SK-N-SH treated with all-trans-retinoic acid at 6 μM for 48 hours (cell line): Measurements from ENCODE around the gene SLC30A2.
"Not testable (repeated sequence)": the region's sequence is repeated elsewhere in the genome, so short reads cannot be mapped to it uniquely, and the experiment has no call there.

Experiments
- ATAC-seq: fragments of 200-7000 bp; cut with Tn5 transposase; 3 replicates; pipeline ENCODE4 v1.9.1; 2020; ENCODE audit warnings: mild to moderate bottlenecking, moderate library complexity
- BACH2 ChIP-seq: fragments of 250-450 bp; sonication (Bioruptor Pico); IDR thresholded peaks from 2 replicates; pipeline ENCODE4 v1.9.0; 2021; ENCODE audit warnings: mild to moderate bottlenecking, borderline replicate concordance
- CREB5 ChIP-seq: fragments of 250-450 bp; sonication (Bioruptor Pico); IDR thresholded peaks from 2 replicates; pipeline ENCODE4 v1.5.1; 2020; ENCODE audit warnings: low read depth, mild to moderate bottlenecking, moderate library complexity
- CSDC2 ChIP-seq: fragments of 250-450 bp; sonication (Bioruptor Pico); IDR thresholded peaks from 2 replicates; pipeline ENCODE4 v1.5.0; 2020; ENCODE audit warnings: mild to moderate bottlenecking, moderate library complexity
- CSRNP3 ChIP-seq: fragments of 250-450 bp; sonication (Bioruptor Pico); IDR thresholded peaks from 2 replicates; pipeline ENCODE4 v1.5.1; 2021; ENCODE audit warnings: mild to moderate bottlenecking, moderate library complexity
- ESRRG ChIP-seq: fragments of 250-450 bp; sonication (Bioruptor Pico); IDR thresholded peaks from 2 replicates; pipeline ENCODE4 v1.6.1; 2021; ENCODE audit warnings: mild to moderate bottlenecking
- GLIS3 ChIP-seq: fragments of 250-450 bp; sonication (Bioruptor Pico); IDR thresholded peaks from 2 replicates; pipeline ENCODE4 v1.5.0; 2020; ENCODE audit warnings: mild to moderate bottlenecking, moderate library complexity
- ISL1 ChIP-seq: fragments of 250-450 bp; sonication (Bioruptor Pico); IDR thresholded peaks from 2 replicates; pipeline ENCODE4 v2.1.2; 2022; ENCODE audit warnings: mild to moderate bottlenecking, moderate library complexity
- POU6F1 ChIP-seq: fragments of 250-450 bp; sonication (Bioruptor Pico); IDR thresholded peaks from 2 replicates; pipeline ENCODE4 v1.8.0; 2021; ENCODE audit warnings: low read depth, mild to moderate bottlenecking, moderate library complexity, borderline replicate concordance
- PPARA ChIP-seq: fragments of 250-450 bp; sonication (Bioruptor Pico); IDR thresholded peaks from 2 replicates; pipeline ENCODE4 v1.5.0; 2020; ENCODE audit warnings: mild to moderate bottlenecking, borderline replicate concordance
- RARB ChIP-seq: fragments of 250-450 bp; sonication (Bioruptor Pico); IDR thresholded peaks from 2 replicates; pipeline ENCODE4 v1.8.0; 2021; ENCODE audit warnings: mild to moderate bottlenecking, moderate library complexity
- SNAI2 ChIP-seq: fragments of 250-450 bp; sonication (Bioruptor Pico); IDR thresholded peaks from 2 replicates; pipeline ENCODE4 v1.5.0; 2020; ENCODE audit warnings: mild to moderate bottlenecking, moderate library complexity
- TCF4 ChIP-seq: fragments of 250-450 bp; sonication (Bioruptor Pico); IDR thresholded peaks from 2 replicates; pipeline ENCODE4 v1.8.0; 2021; ENCODE audit warnings: mild to moderate bottlenecking, moderate library complexity, borderline replicate concordance
- ZC3H10 ChIP-seq: fragments of 250-450 bp; sonication (Bioruptor Pico); IDR thresholded peaks from 2 replicates; pipeline ENCODE4 v1.5.1; 2021; ENCODE audit warnings: mild to moderate bottlenecking, moderate library complexity
- ZFP30 ChIP-seq: fragments of 450-650 bp; formaldehyde crosslinking; IDR thresholded peaks from 2 replicates; pipeline ENCODE4 v1.5.0; 2022; ENCODE audit warnings: mild to moderate bottlenecking, moderate library complexity
- ZNF565 ChIP-seq: fragments of 450-650 bp; formaldehyde crosslinking; conservative IDR thresholded peaks from 2 replicates; pipeline ENCODE4 v1.5.0; 2020; ENCODE audit warnings: low read depth, mild to moderate bottlenecking, moderate library complexity
- ZNF70 ChIP-seq: fragments of 450-650 bp; formaldehyde crosslinking; IDR thresholded peaks from 2 replicates; pipeline ENCODE4 v1.5.0; 2020; ENCODE audit warnings: mild to moderate bottlenecking, moderate library complexity
- ZNF8 ChIP-seq: fragments of 450-650 bp; formaldehyde crosslinking; IDR thresholded peaks from 2 replicates; pipeline ENCODE4 v1.5.0; 2020; ENCODE audit warnings: mild to moderate bottlenecking, moderate library complexity

SLC30A2 gene, protein sequence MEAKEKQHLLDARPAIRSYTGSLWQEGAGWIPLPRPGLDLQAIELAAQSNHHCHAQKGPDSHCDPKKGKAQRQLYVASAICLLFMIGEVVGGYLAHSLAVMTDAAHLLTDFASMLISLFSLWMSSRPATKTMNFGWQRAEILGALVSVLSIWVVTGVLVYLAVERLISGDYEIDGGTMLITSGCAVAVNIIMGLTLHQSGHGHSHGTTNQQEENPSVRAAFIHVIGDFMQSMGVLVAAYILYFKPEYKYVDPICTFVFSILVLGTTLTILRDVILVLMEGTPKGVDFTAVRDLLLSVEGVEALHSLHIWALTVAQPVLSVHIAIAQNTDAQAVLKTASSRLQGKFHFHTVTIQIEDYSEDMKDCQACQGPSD

DNA sequence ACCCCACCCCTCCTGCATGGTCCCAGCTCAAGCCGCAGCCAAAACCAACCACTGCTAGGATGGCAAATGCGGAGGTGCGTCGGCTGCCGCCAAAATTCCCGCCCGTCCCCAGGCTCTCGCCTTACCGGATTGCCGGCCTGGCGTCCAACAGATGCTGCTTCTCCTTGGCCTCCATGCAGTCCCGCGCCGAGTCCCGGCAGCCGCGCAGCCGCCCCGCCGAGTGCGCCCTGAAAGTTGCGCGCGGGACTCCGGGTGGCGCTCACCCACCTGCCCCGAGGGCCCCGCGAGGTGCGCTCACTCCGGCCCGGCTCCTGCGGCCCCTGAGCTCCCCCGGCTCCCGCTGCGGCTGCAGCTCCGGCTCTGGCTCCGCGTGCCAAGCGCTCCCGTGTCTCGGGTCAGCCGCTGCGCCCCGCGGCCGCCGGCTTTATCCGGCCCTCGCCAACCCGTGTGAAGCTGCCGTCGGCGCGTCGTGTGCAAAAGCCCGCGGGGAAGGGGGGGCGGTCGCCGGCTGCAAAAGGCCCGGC lies at the start of gene SLC30A2:
Gene SLC30A2 (minus strand): TSS at position 397 of the 524 bp plus-strand sequence. CDS start 222 bp downstream, at position 175.
- no peak for TF ChIP-seq ZNF8 (CRISPR knock-in tag)
- no peak for TF ChIP-seq POU6F1 (CRISPR knock-in tag)
- no peak; the same call in 1 of the 3 replicates for ATAC-seq

DNA sequence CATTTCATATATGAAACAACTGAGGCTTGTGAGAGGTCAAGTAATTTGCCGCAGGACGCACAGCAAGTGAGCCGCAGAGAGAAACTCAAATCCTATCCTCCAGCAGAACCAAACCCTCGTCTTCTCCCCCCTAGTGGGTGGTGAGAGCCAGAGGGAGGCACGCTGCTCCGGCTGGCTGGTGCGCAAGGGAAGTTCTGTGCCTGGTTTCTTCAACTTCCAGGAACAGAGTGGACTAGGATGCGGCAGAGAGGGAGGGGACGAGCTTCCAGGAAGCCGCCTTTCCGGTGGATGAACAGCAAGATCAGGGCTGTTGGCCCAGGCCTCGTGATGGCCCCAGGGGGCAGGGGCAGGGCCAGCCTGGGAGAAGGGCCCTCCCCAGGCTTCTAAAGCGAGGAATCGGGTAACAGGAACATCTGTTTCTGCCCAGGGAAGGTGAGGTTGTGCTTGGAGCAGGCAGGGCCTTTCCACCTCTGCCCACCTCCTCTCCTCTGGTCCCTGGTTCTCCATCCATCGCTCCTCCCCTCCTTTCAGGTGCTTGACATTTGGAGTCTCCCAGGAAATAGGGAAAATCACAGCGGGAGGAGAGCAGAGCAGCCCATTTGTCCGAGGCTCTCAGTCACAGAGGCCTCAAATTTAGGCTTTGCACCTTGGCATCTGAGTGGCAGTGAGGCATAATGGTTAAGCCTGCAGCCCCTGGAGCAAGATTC lies 48.9 kb upstream of the SLC30A2 start:
- no peak for TF ChIP-seq PPARA (CRISPR knock-in tag)
- ATAC-seq: no peak; the same call in 2 of the 3 replicates

DNA sequence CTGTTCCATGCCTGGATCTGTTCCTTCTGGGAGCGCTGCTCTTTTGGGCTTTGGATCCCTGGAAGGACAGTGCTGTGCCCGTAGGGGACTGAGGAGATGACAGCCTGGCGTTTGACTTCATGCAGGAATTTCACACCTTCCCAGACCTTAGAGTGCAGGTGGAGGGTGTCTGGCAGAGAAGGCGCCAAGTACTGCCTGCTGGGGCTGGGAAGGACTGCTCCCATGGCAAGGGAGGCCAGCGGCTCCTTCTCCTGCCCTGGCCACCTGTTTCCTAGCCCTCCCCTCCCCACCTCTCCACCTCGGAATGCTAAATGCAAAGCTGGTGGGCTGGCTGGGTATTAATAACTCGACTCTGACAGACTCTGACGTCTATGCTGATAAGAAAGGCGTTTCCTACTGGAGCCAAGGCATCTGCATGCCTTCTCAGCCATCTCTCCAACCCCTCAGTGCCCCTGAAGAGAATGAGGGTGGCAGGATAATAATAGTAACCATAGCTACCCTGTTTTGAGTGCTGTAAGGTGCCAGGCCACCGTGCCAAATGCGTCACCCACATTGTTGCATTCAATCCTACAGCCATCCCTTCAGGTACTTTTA lies 48.3 kb upstream of the SLC30A2 start:
- ATAC-seq: no peak; the same call in 1 of the 3 replicates
- TF ChIP-seq ZNF8 (CRISPR knock-in tag) (no peak), CSRNP3 (no peak), ZNF70 (no peak), ZNF565 (CRISPR knock-in tag) (no peak), ISL1 (CRISPR knock-in tag) (no peak)

GRCh38 chr1:26093569-26093968 lies 47.7 kb upstream of the SLC30A2 start:
- not testable (repeated sequence) for ATAC-seq

GRCh38 chr1:26092422-26092821 lies 46.5 kb upstream of the SLC30A2 start:
- TF ChIP-seq CREB5 (no peak), ZNF565 (CRISPR knock-in tag) (no peak), ESRRG (CRISPR knock-in tag) (no peak), RARB (CRISPR knock-in tag) (no peak), TCF4 (CRISPR knock-in tag) (no peak), CSDC2 (CRISPR knock-in tag) (no peak), SNAI2 (CRISPR knock-in tag) (no peak), POU6F1 (CRISPR knock-in tag) (no peak), BACH2 (CRISPR knock-in tag) (no peak), ZFP30 (no peak), ZC3H10 (no peak), GLIS3 (CRISPR knock-in tag) (no peak), CSRNP3 (no peak), ZNF8 (CRISPR knock-in tag) (no peak)
- ATAC-seq: no peak
